Psoas muscle (tissue), 8 donors: ENCODE results near the gene CAPG. TPM values are rescaled to one million over a fixed set of nuclear protein-coding genes. Genes with fewer than 3 reads are reported as not detected.

Experiments used
- ATAC-seq, 4 donors: fragments of 200-7000 bp; cut with Tn5 transposase; one replicate each; pipeline ENCODE4 v1.9.1; 2020; ENCODE audit warnings: moderate library complexity in 3 of 4, mild to moderate bottlenecking in 2 of 4
- DNase-seq, 2 donors: peaks; one replicate each; pipeline ENCODE4 v3.0.0-alpha.2; 2020
- H3K27ac ChIP-seq: fragments of 200-600 bp; one replicate; pipeline ENCODE4 v1.8.0; 2022
- H3K27me3 ChIP-seq, 3 donors: fragments of 200-600 bp in 1 of 3; one replicate each; pipeline versions ENCODE4 v1.6.1 to v1.8.0; 2013 to 2022; ENCODE audit warnings: low read length in 2 of 3, mild to moderate bottlenecking in 2 of 3, moderate library complexity in 1 of 3; ENCODE audit not compliant: insufficient read depth in 3 of 3
- H3K36me3 ChIP-seq, 2 donors: fragments of 200-600 bp in 1 of 2; one replicate each; pipeline versions ENCODE4 v1.6.1 to v1.8.0; 2013 to 2022; ENCODE audit warnings: low read depth in 1 of 2, mild to moderate bottlenecking in 1 of 2, moderate library complexity in 1 of 2; ENCODE audit not compliant: insufficient read depth in 1 of 2
- H3K4me1 ChIP-seq: fragments of 200-600 bp; one replicate; pipeline ENCODE4 v1.8.0; 2022
- H3K4me3 ChIP-seq: fragments of 200-600 bp; one replicate; pipeline ENCODE4 v1.8.0; 2022; ENCODE audit warnings: mild to moderate bottlenecking
- H3K9me3 ChIP-seq: fragments of 200-600 bp; one replicate; pipeline ENCODE4 v1.8.0; 2022
- CTCF ChIP-seq: fragments of 200-600 bp; IDR thresholded peaks from one replicate; pipeline ENCODE4 v1.8.0; 2022; ENCODE audit warnings: antibody characterized with exemption
- WGBS, 3 donors: extraction: QIAGEN DNeasy Blood & Tissue Kit; methylation state at CpG; one replicate each; pipeline versions ENCODE4 v1.1.6 to v1.1.7; 2013; 5-methylcytosine and 5-hydroxymethylcytosine counted together
- intact Hi-C, 2 donors: fragments of 100-400 bp; cut with DNase I; formaldehyde crosslinking; loops; one replicate each; pipeline versions ENCODE4 v1.11.0 to v1.14.2; 2022
- polyA plus RNA-seq, 3 donors: library from polyadenylated mRNA; stranded (reverse); fragments of 200-250 nt; gene quantifications; one replicate each; pipeline ENCODE4 v1.2.3, GENCODE V29; 2013
- total RNA-seq, 4 donors: library from RNA; stranded (reverse); fragmentation: NEBNext Ultra II Directional in 2 of 4; extraction: Animal tissue kit (Norgen Biotek cat#: 25700) in 2 of 4; gene quantifications; one replicate each; pipeline versions ENCODE4 v1.2.1 to v1.2.4, GENCODE V29; 2021 to 2023
- donor health status: healthy with polysubstance abuse.
- donor health status: DM: no; HTN: no; CAD: no; lungs with moderate emphysema.
- donor health status: Bipolar disorder and iron deficiency.
- donor health status: healthy.
- donor health status: DM: yes; HTN: yes; CAD: no.
- donor health status: DM: no; HTN: no; CAD: no.
- donor health status: DM: no; HTN: no; CAD: no.
- donor health status: DM: yes; HTN: yes; CAD: no.

Gene CAPG
- total and polyA plus RNA-seq, 7 donors, result 2.8 to 11.1 (median 7.9) TPM

GRCh38 chr2:85431570-85432205, 21.5 kb upstream of the CAPG start:
- H3K36me3 ChIP-seq, result no peaks in the 10 kb centered on the region
- DNase-seq, result peak in 1 of 2 donors; percentile 63
- intact Hi-C loops, result loop anchor here in 1 of 2 donors (2.0 kb wide), 1 partner anchor 73 kb away; no protein-coding TSS in a partner anchor
- TF ChIP-seq CTCF, result no peak
- peak overlapping the region; percentile 50 for H3K27ac ChIP-seq
- H3K9me3 ChIP-seq, result no peaks in the 10 kb centered on the region
- WGBS, 3 donors, result 49 to 76% (median 52%) methylated on average over 10 of the region's 10 CpGs
- peaks cover 24% of the 10 kb centered on the region for H3K4me1 ChIP-seq
- H3K4me3 ChIP-seq, result no peak overlapping the region
- ATAC-seq, result peak; percentile 17 to 45 (median 30)
- no peaks in the 10 kb centered on the region for H3K27me3 ChIP-seq

- ATAC-seq (no peak), DNase-seq (no peak)
- no peaks in the 10 kb centered on the region for H3K36me3 ChIP-seq
- H3K27me3 ChIP-seq, result no peaks in the 10 kb centered on the region
- peak overlapping the region; percentile 50 for H3K27ac ChIP-seq
- WGBS, 3 donors, result 70 to 76% (median 71%) methylated on average over 13 to 16 of the region's 16 CpGs
- no peak overlapping the region for H3K4me3 ChIP-seq
- no peaks in the 10 kb centered on the region for H3K9me3 ChIP-seq
- H3K4me1 ChIP-seq, result peaks cover 24% of the 10 kb centered on the region
- intact Hi-C loops, result no loop called here
- no peak for TF ChIP-seq CTCF
These were observed 20.8 kb upstream of the CAPG start for GRCh38 chr2:85430752-85431569.

GRCh38 chr2:85429924-85430289, 19.7 kb upstream of the CAPG start:
- Histone ChIP-seq H3K4me1 (peaks cover 20% of the 10 kb centered on the region), H3K9me3 (no peaks in the 10 kb centered on the region), H3K36me3 (no peaks in the 10 kb centered on the region), H3K4me3 (no peak overlapping the region), H3K27me3 (no peaks in the 10 kb centered on the region), H3K27ac (no peak overlapping the region)
- ATAC-seq (no peak), DNase-seq (peak in 1 of 2 donors; percentile 52)
- WGBS, 3 donors, result 83 to 97% (median 94%) methylated on average over 2 of the region's 2 CpGs
- intact Hi-C loops, result loop anchor here in 1 of 2 donors (2.0 kb wide), 1 partner anchor 127 kb away; no protein-coding TSS in a partner anchor
- TF ChIP-seq CTCF, result no peak

- TF ChIP-seq CTCF, result no peak
- ATAC-seq (no peak), DNase-seq (no peak)
- intact Hi-C loops, result loop anchor here in 1 of 2 donors (2.0 kb wide), 1 partner anchor 127 kb away; no protein-coding TSS in a partner anchor
- H3K36me3 ChIP-seq, result no peaks in the 10 kb centered on the region
- H3K27me3 ChIP-seq, result no peaks in the 10 kb centered on the region
- peaks cover 19% of the 10 kb centered on the region for H3K4me1 ChIP-seq
- 75 to 87% (median 77%) methylated on average over 12 of the region's 12 CpGs for WGBS, 3 donors
- H3K4me3 ChIP-seq, result no peak overlapping the region
- H3K27ac ChIP-seq, result no peak overlapping the region
- no peaks in the 10 kb centered on the region for H3K9me3 ChIP-seq
These were observed 19.2 kb upstream of the CAPG start for GRCh38 chr2:85429213-85429923.
